Measurements from ENCODE around the gene SAE1.

The SAE1 gene

DNA sequence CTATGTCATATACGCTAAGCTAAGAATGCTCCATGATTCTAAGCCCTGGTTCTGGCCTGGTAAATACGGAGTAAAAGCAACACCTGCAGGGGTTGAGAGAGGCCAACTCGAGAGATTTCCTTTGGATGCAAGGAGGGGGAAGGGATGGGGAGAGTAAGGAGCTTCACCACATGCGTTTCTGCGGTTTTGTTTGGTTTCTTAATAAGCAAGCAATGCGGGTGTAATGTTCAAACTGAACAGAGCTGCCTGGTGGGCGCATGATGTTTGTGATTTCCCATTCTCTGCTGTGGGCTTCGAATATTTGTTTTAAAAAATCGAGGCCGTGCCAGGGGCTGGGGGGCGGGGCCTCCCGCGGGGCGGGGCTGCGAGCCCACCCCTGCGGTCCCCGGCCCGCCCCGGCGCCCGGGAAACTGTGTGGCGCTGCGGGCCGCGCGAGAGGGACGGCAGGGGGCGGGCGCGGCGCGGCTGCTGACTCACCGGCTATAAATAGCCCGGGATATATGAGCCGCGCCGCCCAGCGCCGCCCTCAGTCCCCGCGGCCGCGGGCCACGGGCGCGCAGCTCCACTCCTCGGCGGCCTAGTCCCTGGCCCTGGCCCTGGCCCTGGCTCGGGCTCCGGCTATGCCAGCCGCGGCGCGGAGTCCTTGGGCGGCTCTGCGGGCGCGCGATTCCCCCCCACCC lies 95.3 kb downstream of the SAE1 start:
- H3K27ac ChIP-seq = peak overlapping the region; percentile 86
- TF ChIP-seq, protein P1, sequence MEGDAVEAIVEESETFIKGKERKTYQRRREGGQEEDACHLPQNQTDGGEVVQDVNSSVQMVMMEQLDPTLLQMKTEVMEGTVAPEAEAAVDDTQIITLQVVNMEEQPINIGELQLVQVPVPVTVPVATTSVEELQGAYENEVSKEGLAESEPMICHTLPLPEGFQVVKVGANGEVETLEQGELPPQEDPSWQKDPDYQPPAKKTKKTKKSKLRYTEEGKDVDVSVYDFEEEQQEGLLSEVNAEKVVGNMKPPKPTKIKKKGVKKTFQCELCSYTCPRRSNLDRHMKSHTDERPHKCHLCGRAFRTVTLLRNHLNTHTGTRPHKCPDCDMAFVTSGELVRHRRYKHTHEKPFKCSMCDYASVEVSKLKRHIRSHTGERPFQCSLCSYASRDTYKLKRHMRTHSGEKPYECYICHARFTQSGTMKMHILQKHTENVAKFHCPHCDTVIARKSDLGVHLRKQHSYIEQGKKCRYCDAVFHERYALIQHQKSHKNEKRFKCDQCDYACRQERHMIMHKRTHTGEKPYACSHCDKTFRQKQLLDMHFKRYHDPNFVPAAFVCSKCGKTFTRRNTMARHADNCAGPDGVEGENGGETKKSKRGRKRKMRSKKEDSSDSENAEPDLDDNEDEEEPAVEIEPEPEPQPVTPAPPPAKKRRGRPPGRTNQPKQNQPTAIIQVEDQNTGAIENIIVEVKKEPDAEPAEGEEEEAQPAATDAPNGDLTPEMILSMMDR (conservative IDR thresholded peaks at IDR 0.05) = peak; percentile 61

DNA sequence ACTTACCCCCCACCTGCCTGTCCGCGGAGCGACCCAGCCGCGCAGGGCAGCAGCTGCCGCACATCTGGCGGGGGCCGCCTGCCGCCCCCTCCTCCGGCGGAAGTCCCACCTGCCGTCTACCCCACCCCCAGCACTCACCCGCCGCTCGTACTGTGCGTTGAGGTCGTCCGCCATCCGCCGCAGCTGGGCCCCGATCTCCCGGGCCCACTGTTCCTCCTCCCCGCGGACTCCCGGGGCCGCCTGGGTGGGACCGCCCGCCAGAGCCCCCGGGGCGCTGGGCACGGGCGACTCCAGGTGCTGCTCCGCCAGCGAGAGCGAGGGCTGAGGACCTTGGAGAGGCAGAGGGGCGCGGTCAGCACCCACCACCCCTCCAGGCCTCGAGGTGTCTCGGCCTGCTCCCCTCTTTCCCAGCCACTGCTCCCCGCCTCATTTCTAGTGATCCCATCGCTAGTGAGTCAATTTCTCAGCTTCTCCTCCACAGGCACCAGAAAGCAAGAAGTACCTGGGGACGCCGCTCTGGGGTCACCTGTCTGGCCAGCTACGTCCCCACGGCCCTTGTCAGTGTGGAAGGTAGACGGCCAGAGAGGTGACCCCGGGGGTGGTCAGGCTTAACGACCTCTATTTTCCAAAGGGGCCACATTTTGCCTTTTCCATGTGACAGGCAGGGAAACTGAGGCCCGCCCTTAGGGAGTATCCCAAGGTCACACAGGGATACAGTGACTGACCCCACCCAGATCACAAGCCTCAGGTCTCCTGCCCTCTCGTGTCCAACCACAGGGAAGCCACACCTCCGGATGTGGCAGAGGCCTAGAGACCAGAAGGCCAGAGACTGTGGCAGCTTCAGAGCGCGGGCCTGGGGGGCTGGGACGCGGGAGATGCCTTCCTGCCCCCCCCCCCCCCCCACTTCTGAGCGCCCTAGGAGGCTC lies 96.1 kb downstream of the SAE1 start:
- TF ChIP-seq, protein P1 (conservative IDR thresholded peaks at IDR 0.05) = no peak
- peak overlapping the region; percentile 86 for H3K27ac ChIP-seq

DNA sequence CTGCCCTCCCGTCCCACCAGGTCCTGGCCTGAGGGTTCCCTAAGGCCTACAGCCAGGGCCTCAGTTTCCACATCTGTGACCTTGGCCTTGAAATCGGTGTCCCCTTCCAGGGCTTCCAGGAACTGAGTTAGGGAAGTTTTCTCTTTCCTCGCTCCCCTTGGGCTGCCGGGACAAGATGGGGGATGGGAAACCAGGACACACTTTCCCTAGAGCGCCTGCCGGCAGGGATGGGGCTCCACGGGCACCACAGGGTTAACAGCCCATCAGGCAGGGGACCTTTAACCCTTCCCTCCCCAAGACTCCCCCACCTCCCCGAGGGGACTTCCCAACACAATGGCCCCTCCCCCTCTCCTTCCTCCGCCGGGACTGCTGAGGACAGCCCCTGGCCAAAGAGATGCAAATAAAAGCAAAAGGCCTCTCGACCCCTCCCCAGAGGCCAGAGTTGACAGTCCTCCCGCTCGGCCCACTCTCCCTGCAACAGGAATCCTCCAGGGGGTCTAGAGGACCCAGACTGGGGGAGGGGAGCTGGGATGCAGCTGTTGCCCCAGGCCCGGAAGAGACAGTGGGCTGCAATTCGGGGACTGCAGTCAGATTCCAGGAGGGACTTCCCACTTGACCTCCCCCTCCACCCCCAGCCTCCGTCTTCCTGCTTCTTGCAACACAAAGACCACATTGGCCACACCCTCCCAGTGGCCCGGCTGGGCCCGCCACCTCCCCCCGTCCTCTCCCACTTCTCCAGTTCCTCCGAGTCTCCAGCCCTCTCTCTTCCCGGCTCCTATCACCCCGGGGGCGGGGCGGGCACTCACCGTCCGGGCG lies 96.9 kb downstream of the SAE1 start:
- H3K27ac ChIP-seq = peak overlapping the region; percentile 86; the same call in 1 of the 2 replicates
- TF ChIP-seq, protein P1 (conservative IDR thresholded peaks at IDR 0.05) = no peak

DNA sequence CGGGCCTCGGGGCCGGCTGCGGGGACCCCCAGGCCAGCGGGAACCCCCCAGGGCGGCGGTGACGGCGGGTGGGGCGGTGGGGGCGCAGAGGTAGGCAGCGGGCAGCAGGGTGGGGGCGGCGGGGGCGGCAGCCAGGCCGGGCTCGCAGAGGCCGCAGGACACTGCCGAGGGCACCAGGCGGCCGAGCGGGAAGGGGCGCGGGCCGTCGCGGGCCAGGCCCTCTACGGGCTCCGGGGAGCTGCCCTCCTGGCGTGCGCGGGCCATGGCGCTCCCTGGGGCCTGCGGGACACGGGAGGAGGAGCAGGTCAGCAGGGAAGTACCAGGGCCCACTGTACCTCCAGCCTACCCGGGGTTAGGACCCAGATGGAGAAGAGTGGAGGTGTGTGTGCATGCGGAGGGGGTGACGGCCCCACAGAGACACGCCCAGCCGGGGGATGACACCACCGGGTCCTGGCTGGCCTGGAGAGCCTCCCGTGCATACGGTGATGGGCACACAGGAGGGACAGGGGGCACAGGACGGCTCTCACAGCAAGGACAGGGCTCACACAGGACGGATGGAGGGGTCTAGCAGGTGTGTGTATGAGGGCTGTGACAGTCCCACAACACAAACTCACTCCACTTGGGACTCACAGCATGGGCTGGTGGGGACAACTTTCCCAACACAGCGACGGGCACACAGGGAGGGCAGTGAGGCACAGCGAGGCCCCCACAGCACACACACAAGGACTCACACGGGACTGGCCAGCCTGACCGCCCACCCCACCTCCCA lies 97.7 kb downstream of the SAE1 start:
- TF ChIP-seq, protein P1 (conservative IDR thresholded peaks at IDR 0.05) = no peak
- peak overlapping the region; percentile 85; the same call in 1 of the 2 replicates for H3K27ac ChIP-seq

DNA sequence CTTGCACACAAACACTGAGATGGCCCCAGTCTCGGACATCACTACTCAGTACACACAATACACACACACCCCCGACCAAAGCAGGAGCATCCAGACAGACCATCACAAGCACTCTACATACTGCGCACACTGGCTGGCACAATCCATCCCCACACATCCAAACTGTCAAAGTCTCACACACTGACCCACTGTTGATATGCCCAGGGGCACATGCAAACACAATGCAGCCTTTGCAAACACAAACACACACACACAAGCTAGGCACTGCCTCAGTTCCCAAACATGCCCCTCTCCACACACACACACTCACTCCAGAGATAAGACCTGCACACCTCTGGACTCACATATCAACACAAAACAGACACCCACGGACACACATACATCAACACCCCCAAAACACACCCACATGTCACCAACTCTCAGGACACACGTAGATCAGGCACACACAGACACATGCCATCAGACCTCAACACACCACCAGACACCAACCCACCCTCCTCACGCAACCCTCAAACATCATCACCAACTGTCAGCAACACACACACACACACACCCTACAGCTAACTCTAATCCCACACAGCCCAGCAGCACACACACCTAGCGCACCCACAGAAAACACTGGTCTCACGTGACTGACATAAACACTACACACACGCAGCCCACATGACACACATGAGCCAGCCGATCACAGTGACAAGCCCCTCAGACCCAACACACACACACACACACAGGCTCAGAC lies 98.5 kb downstream of the SAE1 start:
- TF ChIP-seq, protein P1 (conservative IDR thresholded peaks at IDR 0.05) = no peak
- peak overlapping the region; percentile 85 for H3K27ac ChIP-seq

DNA sequence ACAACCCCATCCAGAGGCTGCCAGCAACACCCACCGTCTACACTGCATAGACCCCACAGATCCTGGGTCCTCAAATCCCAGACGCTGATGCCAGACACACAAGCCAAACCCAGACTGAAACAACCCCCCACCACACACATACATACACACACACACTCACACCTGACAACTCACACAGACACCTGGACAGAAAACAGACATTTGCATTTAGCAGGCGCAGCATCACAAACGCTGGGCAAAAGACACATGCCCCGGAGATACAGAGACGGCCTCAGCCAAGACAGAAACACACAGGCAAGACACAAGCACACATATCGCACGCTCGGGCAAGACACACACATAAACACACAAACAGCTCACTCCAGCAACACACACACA lies 99.0 kb downstream of the SAE1 start:
- TF ChIP-seq, protein P1 (conservative IDR thresholded peaks at IDR 0.05) = no peak
- H3K27ac ChIP-seq = peak overlapping the region; percentile 85
